WTC11 (cell line): Measurements from ENCODE around the gene TMEM229B. TPM values are rescaled to one million over a fixed set of nuclear protein-coding genes. Genes with fewer than 3 reads are reported as not detected.

Experiments used
- ATAC-seq: fragments of 200-7000 bp; cut with Tn5 transposase; 2 replicates; pipeline ENCODE4 v1.10.0; 2021; ENCODE audit warnings: mild to moderate bottlenecking, moderate library complexity
- CTCF ChIA-PET: fragments of 300-600 bp; sonication (Branson Sonifier 250); formaldehyde crosslinking; loops from one replicate; lab custom pipeline; 2021; ENCODE audit warnings: antibody characterized with exemption; lab: Charles Lee
- POLR2A ChIA-PET: fragments of 350-600 bp; sonication (Branson Sonifier 250); formaldehyde crosslinking; loops from one replicate; lab custom pipeline; 2021; ENCODE audit warnings: antibody characterized with exemption; lab: Charles Lee
- DNase-seq: peaks from one replicate; pipeline ENCODE4 v3.0.0; 2021; ENCODE audit warnings: low spot score
- H3K27ac Mint-ChIP-seq: 2 replicates; pipeline ENCODE4 v1.8.0; 2021; ENCODE audit warnings: mixed read lengths
- H3K27me3 Mint-ChIP-seq: 2 replicates; pipeline ENCODE4 v1.8.0; 2021; ENCODE audit warnings: low read depth, mild to moderate bottlenecking, moderate library complexity, mixed read lengths
- H3K36me3 Mint-ChIP-seq: 2 replicates; pipeline ENCODE4 v1.8.0; 2021; ENCODE audit warnings: mixed read lengths
- H3K4me1 Mint-ChIP-seq: 2 replicates; pipeline ENCODE4 v1.8.0; 2022; ENCODE audit warnings: mixed read lengths
- H3K4me3 Mint-ChIP-seq: 2 replicates; pipeline ENCODE4 v1.8.0; 2021; ENCODE audit warnings: mild to moderate bottlenecking, moderate library complexity, mixed read lengths
- H3K9me3 Mint-ChIP-seq: 2 replicates; pipeline ENCODE4 v1.8.0; 2021; ENCODE audit warnings: mixed read lengths
- AR ChIP-seq: fragments of 250-450 bp; sonication (Bioruptor Pico); IDR thresholded peaks from 2 replicates; pipeline ENCODE4 v1.9.0; 2021; ENCODE audit warnings: mild to moderate bottlenecking
- ATF2 ChIP-seq: sonication (generic); formaldehyde crosslinking; IDR thresholded peaks from 2 replicates; pipeline ENCODE4 v1.8.1; 2022; ENCODE audit warnings: low read depth, missing genetic modification reagents, borderline replicate concordance
- ATF3 ChIP-seq: sonication (generic); formaldehyde crosslinking; conservative IDR thresholded peaks from 2 replicates; pipeline ENCODE4 v1.8.1; 2022; ENCODE audit warnings: mild to moderate bottlenecking, missing genetic modification reagents
- CREM ChIP-seq: sonication (generic); formaldehyde crosslinking; IDR thresholded peaks from 2 replicates; pipeline ENCODE4 v1.8.1; 2022; ENCODE audit warnings: mild to moderate bottlenecking, missing genetic modification reagents, moderate library complexity
- MLX ChIP-seq: sonication (generic); formaldehyde crosslinking; IDR thresholded peaks from 2 replicates; pipeline ENCODE4 v1.8.1; 2023; ENCODE audit warnings: mild to moderate bottlenecking, missing genetic modification reagents, moderate library complexity
- NFE2L1 ChIP-seq: sonication (generic); formaldehyde crosslinking; IDR thresholded peaks from 2 replicates; pipeline ENCODE4 v1.8.1; 2023; ENCODE audit warnings: missing genetic modification reagents
- NR2C2 ChIP-seq: sonication (generic); formaldehyde crosslinking; IDR thresholded peaks from 2 replicates; pipeline ENCODE4 v1.8.0; 2022; ENCODE audit warnings: mild to moderate bottlenecking, missing genetic modification reagents
- NR3C1 ChIP-seq: sonication (generic); formaldehyde crosslinking; conservative IDR thresholded peaks from 2 replicates; pipeline ENCODE4 v1.8.1; 2023; ENCODE audit warnings: low read depth, mild to moderate bottlenecking, missing genetic modification reagents
- PRDM15 ChIP-seq: sonication (generic); formaldehyde crosslinking; IDR thresholded peaks from 2 replicates; pipeline ENCODE4 v1.8.0; 2022; ENCODE audit warnings: missing genetic modification reagents
- RORB ChIP-seq: fragments of 250-450 bp; sonication (Bioruptor Pico); IDR thresholded peaks from 2 replicates; pipeline ENCODE4 v1.9.0; 2021; ENCODE audit warnings: mild to moderate bottlenecking
- STAT6 ChIP-seq: sonication (generic); formaldehyde crosslinking; conservative IDR thresholded peaks from 2 replicates; pipeline ENCODE4 v1.8.1; 2023; ENCODE audit warnings: mild to moderate bottlenecking, low read depth, missing genetic modification reagents, moderate library complexity
- TEAD4 ChIP-seq: sonication (generic); formaldehyde crosslinking; IDR thresholded peaks from 2 replicates; pipeline ENCODE4 v1.8.0; 2022; ENCODE audit warnings: mild to moderate bottlenecking, missing genetic modification reagents
- USF2 ChIP-seq: sonication (generic); formaldehyde crosslinking; IDR thresholded peaks from 2 replicates; pipeline ENCODE4 v1.8.1; 2023; ENCODE audit warnings: mild to moderate bottlenecking, missing genetic modification reagents, moderate library complexity
- ZBTB43 ChIP-seq: sonication (generic); formaldehyde crosslinking; IDR thresholded peaks from 2 replicates; pipeline ENCODE4 v1.8.1; 2023; ENCODE audit warnings: mild to moderate bottlenecking, missing genetic modification reagents
- ZMAT4 ChIP-seq: fragments of 250-450 bp; sonication (Bioruptor Pico); IDR thresholded peaks from 2 replicates; pipeline ENCODE4 v1.9.0; 2021; ENCODE audit warnings: mild to moderate bottlenecking
- ZNF532 ChIP-seq: fragments of 250-450 bp; sonication (Bioruptor Pico); IDR thresholded peaks from 2 replicates; pipeline ENCODE4 v1.9.0; 2021; ENCODE audit warnings: mild to moderate bottlenecking, borderline replicate concordance
- total RNA-seq: library from RNA; stranded (reverse); gene quantifications from 3 replicates; pipeline ENCODE4 v1.2.3, GENCODE V29; 2021

Gene TMEM229B
- total RNA-seq, 1 experiment from 2014 or later: 0.90 TPM

GRCh38 chr14:67517083-67517482, 28.6 kb upstream of the TMEM229B start (continued):
- TF ChIP-seq USF2 (CRISPR knock-in tag) (no peak), NFE2L1 (CRISPR knock-in tag) (no peak), RORB (CRISPR knock-in tag) (no peak), ATF3 (CRISPR knock-in tag) (no peak), NR3C1 (CRISPR knock-in tag) (no peak), NR2C2 (CRISPR knock-in tag) (no peak), ZMAT4 (CRISPR knock-in tag) (no peak), CREM (no peak)

GRCh38 chr14:67516676-67517075, 28.2 kb upstream of the TMEM229B start:
- peak overlapping the region; percentile 16; the same call in 1 of the 2 replicates for H3K4me3 Mint-ChIP-seq
- H3K36me3 Mint-ChIP-seq: no peaks in the 10 kb centered on the region
- no peak overlapping the region for H3K27ac Mint-ChIP-seq
- ATAC-seq (no peak), DNase-seq (no peak)
- H3K27me3 Mint-ChIP-seq: peaks cover 76% of the 10 kb centered on the region
- CTCF ChIA-PET: interaction anchor here (1.0 to 8.5 kb wide), 11 partner anchors 10 to 188 kb away, joined by 3 to 83 read pairs (median 6); no protein-coding TSS in a partner anchor
- peaks cover 21% of the 10 kb centered on the region for H3K4me1 Mint-ChIP-seq
- H3K9me3 Mint-ChIP-seq: no peaks in the 10 kb centered on the region
- POLR2A ChIA-PET: no interaction called here
- TF ChIP-seq ATF2 (CRISPR knock-in tag) (no peak), STAT6 (CRISPR knock-in tag) (no peak), ZNF532 (CRISPR knock-in tag) (no peak), MLX (CRISPR knock-in tag) (no peak), ZBTB43 (CRISPR knock-in tag) (no peak), AR (CRISPR knock-in tag) (no peak), PRDM15 (CRISPR knock-in tag) (no peak), TEAD4 (CRISPR knock-in tag) (no peak)
